Measurements from ENCODE around the gene BCL2L11.

BCL2L11 gene

DNA sequence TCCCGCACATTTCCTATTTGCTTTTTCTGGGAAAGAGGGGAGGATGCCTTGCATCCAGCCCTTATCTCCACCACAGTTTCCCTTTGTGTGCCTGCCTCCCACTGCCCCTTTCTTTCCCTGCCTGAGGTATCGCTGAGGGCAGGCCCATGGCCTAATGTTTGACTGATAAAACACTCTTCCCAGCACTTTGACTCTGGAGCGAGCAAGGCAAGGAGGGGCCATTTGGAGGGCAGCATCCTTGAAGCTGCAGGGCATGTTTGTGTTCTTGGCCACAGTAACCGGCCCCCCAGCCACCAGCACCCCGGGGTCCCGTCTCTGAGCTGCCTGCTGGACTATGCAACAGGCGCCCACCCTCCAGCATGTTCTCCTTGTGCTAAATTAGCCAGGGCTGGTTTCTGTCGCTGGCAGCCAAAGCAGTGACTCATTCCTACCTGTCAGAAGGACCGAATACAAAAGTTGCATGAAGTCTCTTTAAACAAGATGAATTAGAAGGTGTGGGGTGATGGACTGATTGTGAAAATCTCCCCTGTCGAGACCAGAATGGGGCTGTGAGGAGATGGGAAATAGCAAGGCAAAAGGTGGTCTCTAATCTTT lies 50.7 kb downstream of the BCL2L11 start:
- no peak for DNase-seq

DNA sequence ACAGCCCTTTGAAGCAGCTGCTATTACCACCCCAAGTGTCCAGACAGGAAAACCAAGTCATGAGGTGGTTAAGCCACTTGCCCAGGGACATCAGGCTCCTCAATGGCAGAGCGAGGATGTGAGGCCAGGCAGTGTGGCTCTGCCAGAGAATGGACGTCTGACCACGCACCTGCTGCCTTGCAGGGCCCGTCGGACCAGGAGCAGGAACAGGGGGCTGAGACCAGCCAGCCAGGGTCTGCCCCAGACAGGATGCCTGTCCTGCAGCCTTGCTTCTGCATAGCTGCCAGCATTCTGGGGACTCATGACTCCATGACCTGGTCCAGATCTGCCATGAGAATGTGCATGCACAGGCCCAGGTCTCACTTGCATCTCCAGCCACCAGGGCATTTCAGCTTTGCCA lies 52.0 kb downstream of the BCL2L11 start:
- DNase-seq = no peak

DNA sequence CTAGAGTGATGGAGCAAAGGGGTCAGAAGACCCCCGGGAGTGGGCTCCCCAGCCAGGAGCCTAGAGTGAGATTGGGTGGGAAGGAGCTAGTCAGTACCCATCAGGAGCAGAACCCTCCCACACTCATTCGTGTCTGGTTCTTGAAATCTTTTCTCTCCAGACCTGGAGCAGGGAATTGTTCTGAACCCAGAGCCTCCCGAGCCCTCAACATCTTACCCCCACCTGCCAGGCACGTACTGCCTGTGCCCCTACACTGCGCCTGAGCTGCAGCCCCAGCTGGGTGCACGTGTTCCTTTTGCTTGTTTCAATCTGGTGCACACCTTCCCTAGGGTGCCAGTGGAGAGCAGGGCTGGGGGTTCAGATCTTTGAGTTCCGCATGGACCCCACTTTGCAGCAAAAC lies 52.6 kb downstream of the BCL2L11 start:
- DNase-seq = no peak

DNA sequence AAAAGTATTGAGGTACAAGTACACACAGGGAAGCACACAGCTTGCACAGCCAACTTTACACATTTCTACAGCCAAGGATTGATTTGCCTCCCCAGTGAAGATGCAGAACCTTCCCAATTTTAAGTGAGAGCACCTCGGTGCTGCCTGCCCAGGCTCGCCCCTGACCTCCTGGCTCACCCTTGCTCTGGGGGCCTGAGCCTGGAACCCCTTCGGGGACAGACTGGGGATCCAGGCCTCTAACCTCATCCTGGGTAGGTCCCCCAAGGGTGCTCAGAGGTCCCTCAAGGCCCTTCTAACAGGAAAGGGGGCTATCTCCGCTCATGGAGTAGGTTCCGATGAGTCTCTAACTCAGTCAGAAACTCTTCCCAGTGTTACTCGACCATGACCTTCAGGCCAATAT lies 53.1 kb downstream of the BCL2L11 start:
- DNase-seq = no peak

DNA sequence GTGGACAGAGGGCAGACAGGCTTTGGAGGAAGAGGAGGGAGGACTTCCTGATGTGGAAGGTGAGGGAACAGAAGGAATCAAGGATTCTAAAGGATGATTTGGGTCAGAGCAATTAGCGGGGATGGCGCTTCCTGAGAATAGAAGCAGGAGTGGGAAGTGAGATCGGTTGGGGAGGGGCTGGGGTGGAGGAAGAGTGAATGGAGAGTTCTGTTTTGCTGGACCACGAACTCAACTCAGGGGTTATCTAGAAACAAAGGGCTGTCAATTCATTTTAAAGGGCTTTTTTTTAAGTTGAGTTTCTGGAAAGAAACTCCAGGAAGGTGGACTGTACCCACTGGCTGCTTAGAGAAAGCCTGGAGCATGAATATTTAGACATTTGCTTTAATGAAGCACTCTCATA lies 54.9 kb downstream of the BCL2L11 start:
- DNase-seq = no peak

DNA sequence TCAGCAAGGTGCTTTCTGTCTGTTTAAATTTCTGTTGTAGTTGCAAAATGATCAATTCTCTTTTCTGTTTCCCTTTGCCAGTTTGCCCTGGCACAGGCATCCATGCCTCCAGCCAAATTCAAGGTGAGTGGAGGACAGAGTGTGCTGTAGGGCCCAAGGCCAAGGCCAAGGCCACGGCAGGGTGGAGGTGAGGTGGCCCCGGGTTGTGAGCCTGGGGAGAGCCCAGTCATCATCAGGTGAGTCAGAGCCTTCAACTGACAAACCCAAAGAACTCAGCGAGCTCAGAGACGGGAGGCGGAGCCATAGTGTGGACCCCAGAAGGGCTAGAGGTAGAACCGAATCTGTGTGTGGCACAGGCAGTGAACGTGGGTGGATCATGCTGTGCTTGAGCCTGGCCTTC lies 55.7 kb downstream of the BCL2L11 start:
- no peak for DNase-seq

DNA sequence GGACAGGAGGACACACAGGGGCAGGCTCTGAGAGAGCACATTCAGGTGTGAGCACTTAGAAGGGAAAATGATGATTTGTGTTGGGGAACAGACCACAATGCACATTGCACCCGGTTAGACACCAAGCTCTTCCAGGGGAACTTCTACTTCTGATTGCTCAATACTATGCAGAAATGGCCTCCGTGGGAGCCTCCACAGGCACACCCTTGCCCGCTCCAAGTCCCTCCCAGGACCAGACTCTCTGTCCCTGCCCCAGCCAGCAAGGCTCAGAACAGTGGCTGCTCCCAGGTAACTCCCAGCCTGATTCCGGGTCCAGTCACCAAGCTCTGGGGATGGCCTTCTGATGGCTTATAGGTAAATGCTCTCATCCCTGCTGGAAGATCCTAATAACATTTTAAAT lies 56.2 kb downstream of the BCL2L11 start:
- no peak for DNase-seq

DNA sequence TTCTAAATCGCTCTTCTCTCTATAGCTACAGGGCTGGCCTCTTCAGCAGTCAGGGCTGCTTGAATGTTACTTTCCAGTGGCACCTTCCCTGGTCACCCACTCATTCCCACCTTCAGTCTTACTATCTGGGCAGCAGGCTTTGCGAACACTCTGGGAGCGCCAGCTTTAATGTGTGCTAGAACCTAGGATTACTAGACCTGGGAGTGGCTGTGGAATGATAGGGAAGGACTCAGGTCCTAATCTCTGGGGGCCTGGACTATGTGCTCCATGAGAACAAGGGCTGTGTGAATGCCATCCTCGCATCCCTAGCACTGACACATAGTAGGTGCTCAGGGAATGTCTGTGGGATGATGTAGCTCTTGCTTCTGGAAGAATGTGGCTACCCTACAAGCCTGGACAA lies 57.6 kb downstream of the BCL2L11 start:
- DNase-seq = no peak

DNA sequence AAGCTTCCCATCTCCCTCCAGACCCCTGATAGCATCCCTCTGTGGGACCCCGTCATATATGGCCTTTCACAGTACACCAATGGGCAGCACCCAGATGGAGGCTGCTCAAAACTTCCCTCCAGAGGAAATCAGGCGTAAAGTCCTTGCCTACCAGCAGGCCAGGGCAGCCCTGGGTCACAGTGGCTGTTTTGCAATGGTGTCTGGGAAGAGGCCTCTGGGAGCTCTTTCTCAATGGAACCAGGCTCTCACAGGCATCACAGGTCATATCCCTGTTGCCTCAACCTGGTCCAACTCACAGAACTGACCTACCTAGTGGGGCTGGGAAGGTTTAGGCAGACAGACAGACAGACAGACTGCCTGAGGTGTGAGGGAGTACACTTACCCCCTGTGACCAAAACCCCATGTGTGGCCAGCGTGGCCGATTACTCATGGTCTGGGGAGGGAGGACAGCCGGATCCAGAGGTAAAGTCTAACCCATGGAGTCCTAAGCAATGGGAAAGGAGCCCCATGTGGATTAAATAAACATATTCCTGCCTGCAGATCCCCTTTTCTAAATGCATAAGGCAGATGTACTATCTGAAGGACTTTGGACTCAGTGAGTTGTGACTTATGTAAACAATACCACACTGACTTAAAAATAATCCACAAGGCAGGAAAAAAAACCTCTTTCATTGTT lies 58.2 kb downstream of the BCL2L11 start:
- no peak for DNase-seq

DNA sequence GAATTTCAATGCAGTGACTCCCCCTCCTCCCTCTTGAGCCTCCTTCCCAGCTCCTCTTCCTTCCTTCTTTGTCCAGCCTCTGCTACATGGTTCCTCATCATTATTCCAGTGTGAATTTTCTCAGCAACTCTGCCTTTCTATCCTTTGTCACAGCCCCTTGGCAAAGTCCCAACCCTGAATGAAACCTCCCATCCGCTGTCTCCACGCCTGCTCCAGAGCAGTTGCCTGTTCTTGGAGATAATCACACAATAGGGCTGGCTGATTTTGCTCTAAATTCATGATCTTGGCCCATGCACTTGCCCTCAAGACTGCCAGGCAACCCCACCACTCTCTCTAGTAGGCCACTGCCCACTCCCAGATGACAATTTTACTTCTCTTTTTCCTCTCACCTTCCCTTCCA lies 61.4 kb downstream of the BCL2L11 start:
- DNase-seq = no peak

DNA sequence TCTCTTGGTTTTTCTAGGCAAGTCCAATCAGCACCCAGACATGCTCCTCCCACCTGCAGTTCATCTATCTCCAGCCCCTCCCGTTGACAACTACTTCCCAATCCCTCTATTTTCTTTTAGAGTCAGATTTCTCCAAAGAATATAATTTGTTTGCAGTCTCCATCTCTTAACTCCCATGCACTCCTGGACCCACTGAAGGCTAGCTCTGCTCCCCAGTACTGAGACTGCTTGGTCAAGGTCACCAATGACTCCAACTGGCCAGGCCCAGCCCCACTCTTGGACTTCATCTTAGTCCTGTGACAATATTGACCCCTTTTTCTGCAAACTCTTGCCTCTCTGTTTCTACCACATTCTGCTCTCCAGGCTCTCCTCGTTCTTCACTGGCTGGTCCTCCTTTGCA lies 62.0 kb downstream of the BCL2L11 start:
- no peak for DNase-seq

DNA sequence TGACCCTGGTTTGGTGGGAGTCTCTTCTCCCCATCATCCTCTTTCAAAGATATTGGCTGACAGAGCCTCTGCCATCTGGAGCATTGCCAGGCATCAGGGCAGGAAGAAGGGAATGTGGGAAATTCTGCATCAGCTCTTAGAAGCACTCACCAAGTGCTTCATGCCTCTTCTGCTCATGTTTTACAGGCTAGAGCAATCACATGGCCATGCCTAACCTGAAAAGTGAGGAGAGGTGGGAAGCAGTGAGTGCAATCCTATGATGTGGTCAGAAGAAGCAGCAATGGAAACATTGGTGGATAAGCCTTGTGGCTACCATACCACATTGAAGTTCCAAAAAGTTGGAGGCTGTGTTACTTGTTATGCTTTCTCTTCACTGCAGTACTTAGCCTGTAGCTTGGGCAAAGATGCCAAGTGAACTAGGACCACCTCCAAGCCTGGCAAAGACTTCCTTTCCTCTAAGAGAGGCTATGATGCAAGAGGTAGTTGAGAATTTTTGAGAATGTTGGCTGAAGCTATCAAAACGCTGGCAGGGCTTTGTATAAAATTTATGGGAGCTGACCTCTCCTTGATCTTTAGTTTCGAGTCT lies 64.1 kb downstream of the BCL2L11 start:
- no peak for DNase-seq

DNA sequence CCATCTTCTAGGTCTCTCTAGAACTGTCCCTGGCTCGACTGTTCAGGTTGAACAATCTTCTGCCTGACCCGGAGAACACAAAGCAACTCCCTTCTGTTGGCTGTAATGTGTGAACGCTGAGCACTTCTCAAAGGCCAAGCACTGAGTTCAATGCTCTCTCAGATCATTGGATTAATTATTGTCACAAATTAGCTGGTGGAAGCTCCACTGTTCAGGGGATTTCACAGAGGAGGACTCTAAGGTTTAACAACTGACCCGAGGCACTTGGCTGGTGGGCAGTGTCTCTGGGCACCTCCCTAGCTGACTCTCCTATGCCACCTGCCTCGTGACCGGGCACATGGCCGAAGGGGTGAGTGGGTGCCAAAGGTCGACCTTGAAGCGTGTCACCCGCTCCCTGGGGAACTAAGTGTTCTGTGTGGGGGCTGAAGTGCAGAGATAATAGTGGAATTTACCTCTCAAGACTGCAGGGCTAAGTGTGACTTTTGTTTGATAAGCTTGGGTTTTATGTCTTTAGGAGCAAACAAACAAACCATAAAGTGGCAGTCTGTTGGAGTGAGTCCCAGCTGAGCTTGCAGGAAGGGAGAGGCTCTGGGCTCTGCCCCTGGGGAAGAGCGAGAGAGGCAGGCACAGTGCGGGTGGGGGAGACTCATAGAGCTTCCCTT lies 64.8 kb downstream of the BCL2L11 start:
- DNase-seq = no peak

DNA sequence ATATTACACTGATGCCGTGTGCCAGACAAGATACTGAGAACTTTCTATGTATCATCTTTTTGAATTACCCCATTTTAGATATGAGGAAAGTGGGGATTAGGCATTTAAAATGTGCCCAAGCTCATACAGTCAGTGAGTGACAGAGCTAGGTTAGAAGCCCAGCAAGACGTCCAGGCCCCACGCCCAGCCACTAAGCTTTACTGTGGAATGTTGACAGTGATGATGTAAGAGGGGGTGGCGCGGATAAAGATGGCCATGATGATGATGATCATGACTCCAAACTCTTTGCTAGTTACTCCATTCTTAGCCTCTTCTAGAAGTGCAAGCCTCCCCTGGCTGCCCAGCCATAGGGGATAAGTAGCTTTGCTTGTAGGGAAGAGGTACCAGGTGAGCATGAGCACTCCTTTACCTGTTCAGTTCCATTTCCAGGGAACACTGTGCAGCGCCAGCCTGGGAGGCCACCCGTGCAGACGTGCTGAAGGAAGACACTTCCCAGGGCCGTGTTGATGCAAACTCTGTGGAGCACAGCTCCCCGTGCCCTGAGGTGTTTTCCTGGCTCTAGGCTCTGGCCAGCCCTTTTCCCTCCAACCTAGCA lies 65.5 kb downstream of the BCL2L11 start:
- DNase-seq = no peak

DNA sequence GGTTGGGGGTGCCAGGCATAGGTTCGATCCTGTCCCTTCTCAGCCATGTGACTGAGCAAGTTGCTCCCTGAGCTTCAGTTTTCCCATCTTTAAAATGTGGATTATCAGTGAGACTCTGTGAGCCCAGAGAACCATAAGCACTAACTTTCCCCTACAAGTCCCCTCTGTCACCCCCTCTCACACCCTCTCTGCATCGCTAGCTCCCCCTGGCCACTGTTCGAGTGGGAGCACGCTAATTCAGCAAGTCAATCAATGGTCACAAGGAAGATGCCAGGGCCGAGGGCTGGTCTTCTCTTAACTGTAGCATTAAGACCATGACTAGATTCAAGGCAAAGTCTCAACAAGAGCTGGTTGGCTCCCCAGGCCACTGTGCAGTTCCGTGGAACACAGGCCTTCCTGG lies 66.2 kb downstream of the BCL2L11 start:
- no peak for DNase-seq

DNA sequence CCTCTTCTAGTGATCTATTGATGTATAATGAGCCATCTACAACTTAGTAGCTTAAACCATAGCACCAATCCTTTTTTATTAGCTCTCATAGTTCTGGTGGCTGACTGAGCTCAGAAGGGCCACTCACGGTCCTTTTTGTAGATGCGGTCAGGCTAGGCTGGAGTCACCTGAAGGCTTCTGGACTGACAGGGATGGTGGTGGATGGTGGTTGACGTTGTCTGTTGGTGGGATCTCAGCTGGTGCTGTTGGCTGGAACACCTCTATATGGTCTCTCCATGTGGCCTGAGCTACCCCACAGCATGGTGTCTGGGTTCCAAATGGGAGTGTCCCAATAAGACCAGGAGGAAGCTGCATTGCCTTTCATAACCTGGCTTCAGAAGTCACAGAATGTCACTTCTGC lies 68.0 kb downstream of the BCL2L11 start:
- no peak for DNase-seq

DNA sequence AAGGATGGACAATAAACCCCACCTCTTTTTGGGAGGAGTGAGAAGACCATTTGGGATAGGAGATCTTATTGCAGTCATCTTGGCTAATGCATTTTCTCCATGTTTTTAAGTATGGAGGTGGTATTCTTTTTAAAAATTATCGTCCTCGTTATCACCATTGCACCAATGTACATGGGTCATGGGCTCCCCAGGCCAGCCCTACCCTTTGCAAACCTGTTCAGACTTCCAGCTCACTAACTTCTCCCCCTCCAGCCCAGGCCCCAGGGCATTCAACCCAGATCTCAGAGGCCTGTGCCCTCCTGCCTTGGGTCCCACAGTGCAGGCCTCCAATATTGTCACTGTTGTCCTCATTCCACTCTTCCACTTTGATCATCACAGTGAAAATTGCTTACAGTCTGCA lies 68.4 kb downstream of the BCL2L11 start:
- no peak for DNase-seq

DNA sequence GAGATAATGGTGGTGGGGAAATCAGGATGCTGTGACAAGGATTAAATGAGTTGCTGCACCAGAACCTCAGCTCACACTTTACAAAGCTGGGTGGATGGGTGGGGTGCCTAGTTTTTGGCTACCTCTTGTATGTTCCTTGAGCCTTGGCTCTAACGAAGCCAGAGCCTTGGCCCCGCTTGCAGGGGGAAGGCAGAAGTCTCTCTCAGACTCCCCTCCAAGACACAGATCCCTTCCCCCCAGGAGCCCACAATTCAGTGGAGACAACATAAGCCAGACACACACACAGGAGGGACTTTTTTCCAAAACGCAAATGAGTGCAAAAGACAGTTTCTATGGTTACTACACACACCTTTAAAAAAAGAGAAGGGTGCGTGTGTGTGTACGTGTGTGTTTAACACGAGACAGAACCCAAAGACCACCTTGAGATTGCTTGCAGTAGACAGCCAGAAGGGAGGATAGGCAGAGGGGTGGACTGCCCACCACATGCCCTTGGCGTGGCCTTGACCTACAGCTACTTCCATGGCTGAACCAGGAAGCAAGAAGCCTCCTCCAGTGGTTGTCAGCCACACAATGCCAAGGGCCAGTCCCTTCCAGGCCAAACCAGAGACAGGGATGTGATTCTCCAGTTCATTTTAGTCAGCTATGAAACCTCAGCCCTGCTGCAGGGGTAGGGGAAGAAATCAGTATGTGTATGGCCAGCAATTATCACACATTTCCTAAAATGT lies 70.3 kb downstream of the BCL2L11 start:
- DNase-seq = no peak

DNA sequence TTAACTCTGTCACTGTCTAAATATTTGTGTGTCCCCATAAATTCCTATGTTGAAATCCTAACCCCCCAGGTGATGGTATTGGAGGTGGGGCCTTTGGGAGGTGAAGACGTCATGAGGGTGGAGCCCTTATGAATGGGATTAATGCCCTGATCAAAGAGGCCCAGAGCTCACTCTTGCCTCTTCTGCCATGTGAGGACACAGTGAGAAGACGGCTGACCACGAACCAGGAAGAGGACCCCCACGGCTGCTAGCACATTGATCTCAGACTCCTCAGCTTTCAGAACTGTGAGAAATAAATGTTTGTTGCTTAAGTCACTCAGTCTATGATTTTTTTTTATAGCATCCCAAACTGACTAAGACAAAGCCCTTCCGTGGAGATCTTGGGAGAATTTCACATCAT lies 71.2 kb downstream of the BCL2L11 start:
- DNase-seq = no peak

DNA sequence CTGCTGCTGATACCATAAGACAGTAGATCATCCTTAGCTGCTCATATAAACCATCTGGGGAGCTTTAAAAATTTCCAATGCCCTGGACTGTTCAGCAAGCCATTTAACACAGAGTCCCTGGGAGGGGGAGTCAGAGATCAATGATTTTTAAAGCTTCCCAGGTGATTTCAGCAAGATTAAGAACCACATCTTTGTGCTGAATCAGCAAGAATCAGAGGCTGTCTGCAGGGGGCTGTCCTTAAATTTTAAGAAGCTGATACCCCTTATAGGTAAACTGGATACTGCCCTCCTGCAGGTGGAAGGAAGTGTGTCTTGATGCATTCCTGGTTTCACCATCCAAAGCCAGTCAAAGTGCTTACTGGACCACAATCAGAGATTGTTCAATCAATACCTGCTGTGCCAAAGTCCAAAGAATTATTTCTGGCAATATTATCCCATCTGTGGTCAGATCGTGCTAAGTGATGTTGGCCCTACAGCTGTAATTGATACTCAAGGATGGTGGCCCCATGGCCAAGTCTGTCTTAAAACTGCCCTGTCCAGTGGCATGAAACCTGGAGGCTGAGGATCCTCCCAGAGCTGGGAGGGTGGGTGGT lies 72.2 kb downstream of the BCL2L11 start:
- no peak for DNase-seq

DNA sequence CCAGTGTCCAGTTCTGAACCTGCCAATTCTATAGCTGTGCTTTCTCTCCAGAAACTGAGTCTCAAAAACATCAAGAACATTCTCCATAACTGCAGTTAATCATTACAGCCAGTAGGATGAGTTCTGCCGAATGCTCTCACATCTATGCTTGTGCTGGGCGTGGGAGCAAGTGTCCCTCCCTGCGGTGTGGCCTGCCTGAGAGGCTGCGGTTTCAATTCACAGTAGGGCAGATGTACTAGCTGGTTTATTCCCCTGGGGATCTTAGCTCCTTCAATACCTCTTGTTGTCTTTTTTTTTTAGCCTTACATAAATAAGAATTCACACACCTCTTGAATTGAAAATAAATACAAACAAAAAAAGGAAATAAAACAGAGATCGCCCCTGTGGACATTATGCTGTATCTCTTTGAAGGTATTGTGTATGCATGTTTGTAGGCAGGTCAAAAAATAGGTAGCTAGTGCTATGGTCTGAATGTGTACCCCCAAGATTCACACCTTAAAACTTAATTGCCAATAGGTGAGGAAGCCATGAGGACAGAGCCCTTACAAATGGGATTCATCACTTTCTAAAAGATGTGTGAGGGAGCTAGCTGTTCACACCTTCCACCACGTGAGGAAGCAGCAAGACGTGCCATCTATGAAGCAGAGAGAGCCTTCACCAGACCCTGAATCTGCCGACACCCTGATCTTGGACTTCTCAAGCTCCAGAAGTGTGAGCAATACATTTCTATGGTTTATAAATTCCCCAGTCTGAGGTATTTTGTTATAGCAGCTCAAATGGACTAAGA lies 74.3 kb downstream of the BCL2L11 start:
- DNase-seq = no peak

DNA sequence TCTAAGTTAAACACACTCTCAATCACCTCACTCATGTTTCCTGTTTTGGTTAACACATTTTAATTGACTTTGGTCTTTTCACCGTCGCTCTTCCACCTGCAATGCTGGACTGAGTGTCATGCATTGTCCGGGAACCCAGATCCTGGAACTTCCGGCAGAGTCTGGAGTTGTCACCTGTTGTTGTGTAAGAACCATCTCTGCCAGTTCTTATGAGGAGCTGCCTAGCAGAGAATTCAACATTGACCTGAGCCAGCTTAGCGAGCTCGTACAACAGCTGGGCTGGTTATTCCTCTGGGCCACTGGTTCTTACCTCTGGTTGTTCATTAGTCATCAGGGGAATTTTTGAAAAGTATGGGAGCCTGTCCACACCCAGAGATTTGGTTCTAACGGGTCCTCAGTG lies 75.7 kb downstream of the BCL2L11 start:
- DNase-seq = no peak
